A673 (cell line): ENCODE data around the gene MRPL2.

Source experiments
- CTCF ChIP-seq: fragments of 300-800, 200-600 bp; sonication (generic); conservative IDR thresholded peaks from 2 replicates; pipeline ENCODE4 v1.5.1; 2017; ENCODE audit warnings: low read depth, mild to moderate bottlenecking, antibody characterized with exemption, low read length, moderate library complexity, mixed read lengths
- EZH2 ChIP-seq: fragments of 200-600 bp; sonication (generic); IDR thresholded peaks from 2 replicates; pipeline ENCODE4 v1.6.1; 2017; ENCODE audit warnings: borderline replicate concordance, low read depth, mild to moderate bottlenecking, mixed read lengths, antibody characterized with exemption, low read length; ENCODE audit not compliant: poor library complexity, severe bottlenecking

- TF ChIP-seq CTCF (no peak), EZH2 (no peak)
Observed at GRCh38 chr6:43062818-43063217, 3.6 kb upstream of the MRPL2 start.
